ENCODE results near the gene OR4Q3.
"Not testable (repeated sequence)": the region's sequence is repeated elsewhere in the genome, so short reads cannot be mapped to it uniquely, and the experiment has no call there.

Gene OR4Q3

DNA sequence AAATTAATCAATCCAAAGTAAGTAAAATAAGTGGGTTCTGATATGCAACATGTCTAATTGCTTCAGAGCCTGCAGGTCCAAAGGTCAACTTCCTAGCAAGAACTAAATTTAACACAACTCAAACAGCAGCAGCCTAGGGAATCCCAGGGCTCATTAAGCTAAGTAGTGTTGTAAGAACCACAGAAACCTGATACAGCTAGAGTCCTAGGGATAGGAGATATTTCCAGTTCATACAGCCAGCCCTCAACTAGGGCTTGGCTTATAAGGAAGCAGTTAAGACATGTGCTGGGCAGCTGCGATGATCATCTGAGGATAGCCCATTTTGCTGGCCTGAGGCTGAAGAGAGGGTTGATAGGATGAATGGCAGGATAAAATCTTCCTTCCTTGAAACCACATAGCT, at the start of gene OR4Q3:
Gene OR4Q3 (plus strand): TSS at position 316 of the 400 bp plus-strand sequence.
- DNase-seq (ENCODE audit: low read depth) = no peak

DNA sequence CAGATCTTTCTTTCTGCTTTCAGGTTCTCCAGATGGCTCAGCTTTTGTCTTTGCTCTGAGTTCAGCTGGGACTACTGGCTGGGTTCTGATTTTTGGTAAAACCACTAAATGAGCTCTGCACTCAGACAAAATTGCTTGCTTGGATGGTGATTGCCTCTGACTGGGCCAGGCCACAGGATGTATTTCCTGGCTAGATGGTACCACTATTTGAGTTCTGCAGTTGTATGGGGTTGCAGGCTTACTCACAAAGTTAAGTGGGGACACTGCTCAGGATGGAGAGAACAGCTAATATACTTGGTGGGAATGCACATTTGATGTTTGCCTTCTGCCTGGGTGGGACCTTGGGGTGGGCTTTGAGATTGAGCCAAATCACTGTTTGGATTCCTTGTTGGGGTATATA, 14.0 kb upstream of the OR4Q3 start:
- DNase-seq (ENCODE audit: low read depth) = no peak

DNA sequence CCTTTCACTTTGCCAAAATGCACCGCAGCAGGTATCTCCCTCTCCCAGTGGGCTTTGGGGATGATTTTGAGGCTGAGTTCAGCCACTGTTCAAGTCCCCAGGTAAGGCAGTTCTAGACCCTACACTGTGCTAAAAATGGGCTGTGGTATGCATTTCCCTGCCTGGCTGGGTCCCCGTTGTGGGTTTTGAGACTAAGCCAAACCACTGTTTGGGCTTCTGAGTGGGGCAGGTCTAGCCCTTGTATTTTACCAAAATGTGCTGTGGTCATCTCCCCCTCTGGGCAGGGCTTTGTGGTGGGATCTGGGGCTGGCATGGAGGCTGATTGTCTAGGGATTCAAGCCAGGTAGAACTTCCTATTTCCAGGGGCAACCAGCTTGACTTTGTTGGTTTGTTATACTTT, 13.6 kb upstream of the OR4Q3 start:
- no peak for DNase-seq (ENCODE audit: low read depth)

DNA sequence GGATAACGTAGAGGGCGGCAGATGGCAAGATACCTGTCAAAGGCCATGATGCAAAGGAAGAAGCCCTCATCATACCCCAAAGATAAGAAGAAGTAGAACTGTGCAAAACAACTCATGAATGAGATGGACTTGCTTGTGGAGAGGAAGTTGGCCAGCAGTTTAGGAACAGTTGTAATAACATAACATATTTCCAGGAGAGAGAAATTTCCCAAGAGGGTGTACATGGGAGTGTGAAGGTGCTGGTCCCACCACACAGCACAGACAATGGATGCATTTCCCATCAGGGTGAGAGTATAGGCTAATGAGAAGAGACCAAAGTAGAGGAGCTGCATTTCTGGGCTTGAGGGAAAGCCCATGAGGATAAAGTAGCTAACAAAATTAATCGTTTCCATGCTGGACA, 9.5 kb upstream of the OR4Q3 start:
- not testable (repeated sequence) for DNase-seq (ENCODE audit: low read depth)

DNA sequence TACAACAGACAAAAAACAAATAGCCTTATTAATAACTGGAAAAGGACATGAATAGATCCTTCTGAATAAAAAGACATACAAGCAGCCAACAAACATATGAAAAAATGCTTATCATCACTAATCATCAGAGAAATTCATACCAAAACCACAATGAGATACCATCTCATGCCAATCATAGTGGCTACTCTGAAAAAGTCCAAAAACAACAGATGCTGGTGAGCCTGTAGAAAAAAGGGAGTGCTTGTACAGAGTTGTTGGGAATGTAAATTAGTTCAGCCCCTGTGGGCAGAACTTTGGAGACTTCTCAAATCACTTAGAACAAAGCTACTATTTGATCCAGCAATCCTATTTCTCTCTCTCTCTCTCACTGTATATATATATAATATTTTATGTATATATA, 8.9 kb downstream of the OR4Q3 start:
- DNase-seq (ENCODE audit: low read depth) = not testable (repeated sequence)

DNA sequence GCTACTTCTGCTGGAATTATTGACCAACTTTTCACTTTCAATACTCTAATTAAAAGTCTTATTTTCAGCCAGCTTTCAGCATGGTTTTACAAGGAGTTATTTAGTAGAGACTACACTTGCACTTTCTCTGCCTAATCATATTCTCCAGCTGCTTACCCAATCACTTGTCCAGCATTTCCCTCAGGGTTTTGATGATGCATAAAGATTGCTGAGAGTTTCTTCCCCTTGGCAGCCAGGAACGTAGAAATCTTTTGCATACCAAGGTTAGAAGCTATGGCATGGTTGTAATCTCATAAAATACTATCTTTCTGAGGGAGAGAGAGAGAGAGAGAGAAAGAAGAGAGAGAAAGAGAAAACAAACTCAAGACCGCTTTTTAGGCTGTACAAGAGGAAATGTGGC, 10.8 kb downstream of the OR4Q3 start:
- no peak for DNase-seq (ENCODE audit: low read depth)

DNA sequence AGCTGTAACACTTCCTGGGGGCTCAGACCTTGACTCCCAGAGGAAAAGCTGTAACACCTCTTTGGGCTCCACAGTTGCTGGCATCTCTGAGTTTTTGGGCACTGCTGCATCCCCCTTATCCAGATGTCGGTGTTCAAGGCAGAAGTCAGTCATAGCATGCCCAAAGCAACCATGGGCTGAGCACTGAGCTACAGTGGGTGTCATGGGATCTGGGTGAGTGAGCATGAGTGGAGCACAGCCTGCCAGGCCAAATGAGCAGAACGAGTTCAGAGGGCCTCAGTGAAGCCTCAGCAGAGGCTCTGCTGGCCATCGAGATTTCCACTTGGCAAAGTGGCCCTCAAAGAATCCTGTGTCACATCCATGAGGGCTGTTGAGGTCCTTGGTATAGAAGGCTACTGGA, 28.1 kb downstream of the OR4Q3 start:
- DNase-seq (ENCODE audit: low read depth) = not testable (repeated sequence)

DNA sequence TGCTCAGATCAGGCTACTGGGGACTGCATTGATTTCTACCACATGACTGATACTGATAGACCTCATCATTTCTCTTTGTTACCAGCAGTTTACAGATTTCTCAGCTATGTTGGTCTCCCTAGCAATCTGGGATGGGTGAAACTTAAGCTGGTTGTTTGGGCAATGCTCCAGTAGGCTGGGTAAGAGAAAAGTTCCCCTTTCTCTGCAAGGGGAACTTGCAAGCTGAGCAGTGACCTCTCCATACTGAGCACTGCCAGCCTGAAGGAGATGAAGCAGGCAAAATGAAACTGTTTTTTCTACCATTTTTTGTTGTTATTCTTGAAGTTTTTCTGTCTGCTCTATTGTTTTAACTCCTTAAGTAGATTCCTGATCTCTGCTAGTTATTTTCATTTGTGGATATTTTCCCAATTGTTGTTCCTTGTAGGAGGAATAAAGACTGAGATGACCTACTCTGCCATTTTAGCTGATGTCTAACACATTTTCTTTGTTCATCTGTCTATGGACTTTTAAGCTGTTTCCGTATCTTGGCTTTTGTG, 28.6 kb downstream of the OR4Q3 start:
- no peak for DNase-seq (ENCODE audit: low read depth)

DNA sequence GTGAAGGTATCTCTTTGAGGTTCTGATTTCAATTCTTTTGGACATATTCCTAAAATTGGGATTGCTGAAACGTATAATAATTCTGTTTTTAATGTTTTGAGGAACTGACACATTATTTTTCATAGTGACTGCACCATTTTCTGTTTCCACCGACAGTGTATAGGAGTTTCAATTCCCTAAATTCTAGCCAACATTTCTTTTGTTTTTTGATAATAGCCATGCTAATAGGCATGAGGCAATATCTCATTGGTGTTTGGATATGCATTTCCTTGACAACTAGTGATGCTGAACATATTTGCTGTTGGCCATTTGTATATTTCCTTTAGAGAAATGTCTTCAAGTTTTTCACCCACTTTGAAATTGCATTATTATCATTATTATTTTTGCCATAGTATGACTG, 29.1 kb downstream of the OR4Q3 start:
- not testable (repeated sequence) for DNase-seq (ENCODE audit: low read depth)

DNA sequence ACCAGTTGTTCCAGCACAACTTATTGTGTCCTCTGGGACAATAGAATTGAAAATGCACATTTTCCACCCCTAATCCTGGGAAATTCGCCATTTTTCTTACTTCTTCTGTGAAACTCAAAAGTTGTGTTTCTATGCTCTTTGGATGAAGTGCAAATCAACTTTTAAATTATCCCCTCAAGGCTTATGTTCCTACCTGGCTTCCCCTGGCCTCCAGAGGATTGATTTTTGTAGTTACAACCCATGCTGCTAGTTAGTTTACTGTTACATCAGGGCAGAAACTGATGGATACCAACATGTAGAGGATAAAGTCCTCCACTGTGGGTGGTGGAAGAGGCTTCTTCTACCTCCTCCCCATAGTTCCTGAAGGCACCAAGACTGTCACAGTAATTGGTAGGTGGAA, 29.8 kb downstream of the OR4Q3 start, which contains the start of gene OR4M1:
Gene OR4M1 (plus strand): TSS at position 301 of the 400 bp plus-strand sequence. CDS start 6,819 bp downstream, outside the sequence.
- DNase-seq (ENCODE audit: low read depth) = not testable (repeated sequence)

DNA sequence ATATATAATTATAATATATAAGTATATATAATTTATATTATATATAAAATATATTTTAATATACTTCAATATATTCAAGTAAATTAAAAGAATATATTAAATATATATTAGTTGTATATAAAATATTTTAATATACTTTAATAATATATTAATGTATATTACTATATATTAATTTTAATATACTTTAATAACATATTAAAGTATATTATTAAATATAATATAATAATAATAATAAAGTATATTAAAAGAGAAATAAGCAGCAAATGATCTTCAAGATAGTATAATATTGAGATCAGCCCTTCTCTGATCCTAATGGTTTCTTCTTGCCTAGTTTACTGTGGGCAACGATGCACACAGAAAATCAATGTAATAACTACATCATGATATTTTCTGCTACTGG, 32.2 kb downstream of the OR4Q3 start:
- no peak for DNase-seq (ENCODE audit: low read depth)

DNA sequence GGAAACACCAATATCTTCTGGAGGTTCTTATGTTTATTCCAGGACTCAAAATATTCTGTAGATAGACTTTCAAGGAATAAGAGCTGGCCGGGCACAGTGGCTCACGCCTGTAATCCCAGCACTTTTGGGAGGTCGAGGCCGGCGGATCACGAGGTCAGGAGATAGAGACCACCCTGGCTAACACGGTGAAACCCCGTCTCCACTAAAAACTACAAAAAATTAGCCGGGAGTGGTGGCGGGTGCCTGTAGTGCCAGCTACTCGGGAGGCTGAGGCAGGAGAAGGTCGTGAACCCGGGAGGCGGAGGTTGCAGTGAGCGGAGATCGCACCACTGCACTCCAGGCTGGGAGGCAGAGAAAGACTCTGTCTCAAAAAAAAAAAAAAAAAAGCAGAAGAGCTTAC, 42.5 kb downstream of the OR4Q3 start:
- DNase-seq (ENCODE audit: low read depth) = not testable (repeated sequence)

DNA sequence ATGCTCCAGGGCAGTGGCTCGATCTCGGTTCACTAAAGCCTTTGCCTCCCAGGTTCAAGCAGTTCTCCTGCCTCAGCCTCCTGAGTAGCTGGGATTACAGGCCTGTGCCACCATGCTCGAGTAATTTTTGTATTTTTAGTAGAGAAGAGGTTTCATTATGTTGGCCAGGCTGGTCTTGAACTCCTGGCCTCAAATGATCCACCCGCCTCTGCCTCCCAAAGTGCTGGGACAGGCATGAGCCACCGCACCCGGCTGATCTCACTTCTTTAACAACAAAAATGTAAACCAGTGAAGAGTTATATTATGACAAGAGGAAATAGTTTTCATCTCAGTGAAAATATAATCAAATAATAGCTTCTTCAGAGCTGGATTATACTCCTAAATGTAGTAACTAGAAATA, 43.9 kb downstream of the OR4Q3 start:
- DNase-seq (ENCODE audit: low read depth) = not testable (repeated sequence)

DNA sequence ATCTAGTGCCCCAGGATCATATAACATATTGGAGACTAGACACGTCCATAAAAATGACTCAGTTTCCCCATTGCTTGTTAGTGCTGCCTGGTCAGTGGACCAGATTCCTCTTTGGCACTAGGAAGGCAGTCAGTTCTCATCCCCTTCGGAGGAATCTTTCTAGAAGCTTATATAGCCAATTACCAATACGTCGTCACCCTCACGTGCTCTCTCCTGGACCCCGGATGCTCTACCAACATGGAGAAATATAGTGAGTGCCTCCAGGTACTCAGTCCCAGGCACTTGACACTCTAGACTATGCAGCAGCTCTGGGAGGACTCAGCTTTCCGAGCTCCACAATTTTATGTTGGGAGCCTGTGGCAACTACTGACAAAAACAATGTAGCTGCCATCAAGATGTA, 44.8 kb downstream of the OR4Q3 start:
- not testable (repeated sequence) for DNase-seq (ENCODE audit: low read depth)

DNA sequence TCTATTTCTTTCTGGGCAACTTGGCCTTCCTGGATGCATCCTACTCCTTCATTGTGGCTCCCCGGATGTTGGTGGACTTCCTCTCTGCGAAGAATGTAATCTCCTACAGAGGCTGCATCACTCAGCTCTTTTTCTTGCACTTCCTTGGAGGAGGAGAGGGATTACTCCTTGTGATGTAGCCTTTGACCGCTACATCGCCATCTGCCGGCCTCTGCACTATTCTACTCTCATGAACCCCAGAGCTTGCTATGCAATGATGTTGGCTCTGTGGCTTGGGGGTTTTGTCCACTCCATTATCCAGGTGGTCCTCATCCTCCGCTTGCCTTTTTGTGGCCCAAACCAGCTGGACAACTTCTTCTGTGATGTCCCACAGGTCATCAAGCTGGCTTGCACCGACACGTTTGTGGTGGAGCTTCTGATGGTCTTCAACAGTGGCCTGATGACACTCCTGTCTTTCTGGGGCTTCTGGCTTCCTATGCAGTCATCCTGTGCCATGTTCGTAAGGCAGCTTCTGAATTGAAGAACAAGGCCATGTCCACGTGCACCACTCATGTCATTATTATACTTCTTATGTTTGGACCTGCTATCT, 53.2 kb downstream of the OR4Q3 start:
- not testable (repeated sequence) for DNase-seq (ENCODE audit: low read depth)
